Measurements from ENCODE around the gene SLC39A7.

SLC39A7 gene

GRCh38 chr6:33236852-33237251 lies 36.2 kb downstream of the SLC39A7 start:
- DNase-seq (ENCODE audit: low read depth) = no peak

GRCh38 chr6:33237741-33238140 lies 37.1 kb downstream of the SLC39A7 start:
- no peak for DNase-seq (ENCODE audit: low read depth)

- no peak for DNase-seq (ENCODE audit: low read depth)
Measured at GRCh38 chr6:33241968-33242367, 41.3 kb downstream of the SLC39A7 start.

GRCh38 chr6:33243476-33243875 lies 42.8 kb downstream of the SLC39A7 start:
- no peak for DNase-seq (ENCODE audit: low read depth)

GRCh38 chr6:33247977-33248642 lies 47.4 kb downstream of the SLC39A7 start:
- DNase-seq (ENCODE audit: low read depth) = peak; percentile 89

- DNase-seq (ENCODE audit: low read depth) = no peak
Measured at GRCh38 chr6:33248643-33248931, 47.9 kb downstream of the SLC39A7 start.

GRCh38 chr6:33248932-33249731 lies 48.5 kb downstream of the SLC39A7 start:
- peak; percentile 89 for DNase-seq (ENCODE audit: low read depth)

GRCh38 chr6:33249732-33250630 lies 49.3 kb downstream of the SLC39A7 start:
- DNase-seq (ENCODE audit: low read depth) = no peak

- DNase-seq (ENCODE audit: low read depth) = no peak
Measured at GRCh38 chr6:33250731-33251130, 50.1 kb downstream of the SLC39A7 start.

- DNase-seq (ENCODE audit: low read depth) = no peak
Measured at GRCh38 chr6:33251395-33252012, 50.8 kb downstream of the SLC39A7 start.

GRCh38 chr6:33252759-33253158 lies 52.1 kb downstream of the SLC39A7 start:
- DNase-seq (ENCODE audit: low read depth) = no peak

Measured in stimulated activated CD8-positive, alpha-beta memory T cell treated with anti-CD3 and anti-CD28 coated beads, Interleukin-7, amount 100 ng/mL, for 24 hours (primary cell).